ENCODE data around the gene TSC1.
"Not testable (repeated sequence)": the region's sequence is repeated elsewhere in the genome, so short reads cannot be mapped to it uniquely, and the experiment has no call there.

TSC1 gene

DNA sequence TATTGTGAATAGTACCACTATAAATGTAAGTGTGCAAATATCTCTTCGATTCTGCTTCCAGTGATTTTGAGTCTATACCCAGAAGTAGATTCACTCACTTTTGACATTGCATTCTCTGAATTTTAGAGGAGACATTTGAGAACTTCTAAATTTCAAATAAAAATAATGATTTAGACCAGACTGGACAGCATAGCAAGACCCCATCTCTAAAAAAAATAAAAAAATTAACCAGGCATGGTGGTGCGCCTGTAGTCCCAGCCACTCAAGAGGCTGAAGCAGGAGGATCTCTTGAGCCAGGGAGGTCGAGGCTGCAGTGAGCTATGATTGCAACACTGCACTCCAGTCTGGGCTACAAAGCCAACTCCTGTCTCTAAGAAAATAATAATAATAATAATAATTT, 32.2 kb upstream of the TSC1 start:
- no peak for DNase-seq (ENCODE audit: low read depth in 2 of 2)

- no peak for DNase-seq (ENCODE audit: low read depth in 2 of 2)
These were observed 31.5 kb upstream of the TSC1 start for GRCh38 chr9:132975961-132976360.

GRCh38 chr9:132973713-132974112, 29.3 kb upstream of the TSC1 start:
- DNase-seq (ENCODE audit: low read depth in 2 of 2), result no peak

- no peak for DNase-seq (ENCODE audit: low read depth in 2 of 2)
These were observed 28.8 kb upstream of the TSC1 start for GRCh38 chr9:132973166-132973565.

DNA sequence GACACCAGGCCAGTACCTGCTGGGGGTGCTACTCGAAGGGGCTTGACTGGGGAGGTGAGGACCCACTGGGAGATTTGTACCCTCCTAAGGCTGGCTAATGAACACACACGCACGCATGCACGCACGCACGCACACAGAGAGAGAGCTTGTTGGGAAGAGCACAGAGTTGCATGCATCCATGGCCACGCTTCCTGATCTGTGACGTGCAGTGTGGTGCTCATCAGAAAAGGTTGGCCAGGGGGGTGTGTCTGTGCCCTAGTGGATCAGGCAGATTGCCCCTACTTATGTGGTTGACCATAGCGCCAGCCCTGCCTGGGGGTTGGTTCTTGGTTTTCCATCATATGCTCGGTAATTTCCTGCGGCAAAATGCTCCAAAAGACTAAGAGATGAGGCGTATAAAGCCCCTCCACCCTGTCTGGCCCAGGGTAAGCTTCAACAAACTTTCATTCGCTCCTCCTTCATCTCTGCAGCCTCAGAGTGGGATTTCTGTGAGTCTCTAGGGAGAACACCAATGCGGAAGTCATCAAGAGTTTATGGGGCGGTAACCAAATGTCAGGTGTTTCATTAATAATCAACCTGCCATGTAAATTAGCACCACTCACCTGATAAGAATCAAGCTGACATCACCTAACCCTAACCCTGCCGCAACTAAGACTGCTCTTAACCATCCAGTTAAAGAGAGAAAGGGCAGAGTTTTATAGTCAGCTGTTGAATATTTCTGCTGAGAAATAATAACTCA, 26.1 kb upstream of the TSC1 start:
- no peak for DNase-seq (ENCODE audit: low read depth in 2 of 2)

GRCh38 chr9:132969783-132970182, 25.4 kb upstream of the TSC1 start:
- DNase-seq (ENCODE audit: low read depth in 2 of 2), result no peak

- not testable (repeated sequence) for DNase-seq (ENCODE audit: low read depth in 2 of 2)
These were observed 23.5 kb upstream of the TSC1 start for GRCh38 chr9:132967908-132968307.

DNA sequence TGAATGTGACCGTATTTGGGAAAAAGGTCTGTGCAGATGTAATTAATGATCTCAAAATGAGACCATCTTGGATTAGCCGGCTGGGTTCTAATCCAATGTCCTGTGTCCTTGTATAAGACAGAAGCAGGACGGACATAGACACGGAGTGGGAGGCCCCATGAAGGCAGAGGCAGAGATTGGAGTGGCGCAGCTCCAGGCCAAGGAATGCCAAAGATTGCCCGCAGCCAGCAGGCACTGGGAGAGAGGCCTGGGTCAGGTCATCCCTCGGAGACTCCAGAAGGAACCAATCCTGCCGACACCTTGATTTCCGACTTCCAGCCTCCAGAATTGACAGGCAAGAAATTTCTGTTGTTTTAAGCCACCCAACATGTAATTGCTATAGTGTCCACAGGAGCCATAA, 21.1 kb upstream of the TSC1 start:
- DNase-seq (ENCODE audit: low read depth in 2 of 2), result no peak

DNA sequence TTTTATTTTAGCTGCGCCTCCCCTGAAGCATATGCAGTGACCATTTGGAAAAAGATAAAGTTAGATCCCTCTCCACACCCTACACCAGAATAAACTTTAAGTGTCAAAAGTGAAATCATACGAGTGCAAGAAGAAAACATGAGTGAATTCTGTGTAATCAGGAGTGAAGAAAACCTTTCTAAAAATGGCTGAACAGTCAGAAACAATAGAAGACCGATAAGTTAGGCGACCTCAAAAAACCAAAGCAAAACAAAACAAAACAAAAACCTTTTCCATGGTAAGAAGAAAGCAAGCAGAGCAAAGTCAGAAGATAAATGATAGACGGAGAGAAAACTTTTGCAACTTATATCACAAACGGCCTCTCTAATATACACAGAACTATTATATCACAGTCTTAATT, 16.6 kb upstream of the TSC1 start:
- DNase-seq (ENCODE audit: low read depth in 2 of 2), result no peak

DNA sequence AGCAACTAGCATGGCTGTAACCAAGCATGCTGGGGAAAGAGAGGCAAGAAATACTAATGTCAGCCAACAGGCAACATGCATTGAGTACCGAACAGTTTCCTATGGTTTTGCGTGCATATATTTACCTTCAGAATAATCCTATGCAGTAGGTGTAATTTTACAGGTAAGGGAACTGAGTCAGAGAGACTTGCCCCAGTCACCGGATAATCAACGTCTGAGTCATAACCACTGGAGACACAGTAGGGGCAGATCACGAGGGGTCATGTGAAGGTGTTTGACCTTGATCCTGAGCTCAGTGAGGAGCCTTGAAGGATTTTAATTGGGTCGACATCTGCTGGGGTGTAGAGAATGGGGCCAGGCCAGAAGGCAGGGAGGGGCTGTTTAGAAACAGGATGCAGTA, 13.4 kb upstream of the TSC1 start:
- DNase-seq (ENCODE audit: low read depth in 2 of 2), result no peak

GRCh38 chr9:132955768-132956167, 11.4 kb upstream of the TSC1 start:
- DNase-seq (ENCODE audit: low read depth in 2 of 2), result no peak

- DNase-seq (ENCODE audit: low read depth in 2 of 2), result no peak
These were observed 10.7 kb upstream of the TSC1 start for GRCh38 chr9:132955123-132955522.

GRCh38 chr9:132949709-132950108, 5.3 kb upstream of the TSC1 start:
- no peak for DNase-seq (ENCODE audit: low read depth in 2 of 2)

DNA sequence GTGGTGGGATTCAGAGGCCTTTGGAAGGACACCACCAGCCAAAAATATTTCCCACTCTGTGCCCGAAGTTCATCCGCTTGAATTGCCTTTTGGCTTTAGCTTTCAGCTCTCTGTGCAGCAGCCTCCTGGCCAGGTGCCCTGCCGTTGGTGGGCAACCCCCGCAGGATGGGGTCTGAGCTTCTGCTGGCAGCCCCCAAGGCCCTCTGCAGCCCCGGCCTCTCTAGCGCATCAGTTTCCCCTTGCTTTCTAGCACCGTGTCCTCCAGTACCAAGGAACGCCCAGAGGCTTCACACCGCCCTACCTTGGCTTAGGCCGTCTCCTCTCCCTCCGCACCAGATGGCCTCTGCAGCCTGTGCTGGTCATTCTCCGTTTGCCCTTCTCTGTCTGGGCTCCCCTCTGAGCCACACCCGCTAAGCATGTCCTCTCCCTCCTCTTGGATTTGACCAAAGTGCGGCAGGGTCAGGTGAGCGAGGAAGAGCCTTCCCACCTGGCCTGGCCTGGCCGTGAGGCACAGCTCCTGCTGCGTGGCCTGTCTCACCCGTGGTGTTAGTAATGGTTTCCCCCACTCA, 4.2 kb upstream of the TSC1 start:
- DNase-seq (ENCODE audit: low read depth in 2 of 2), result no peak

DNA sequence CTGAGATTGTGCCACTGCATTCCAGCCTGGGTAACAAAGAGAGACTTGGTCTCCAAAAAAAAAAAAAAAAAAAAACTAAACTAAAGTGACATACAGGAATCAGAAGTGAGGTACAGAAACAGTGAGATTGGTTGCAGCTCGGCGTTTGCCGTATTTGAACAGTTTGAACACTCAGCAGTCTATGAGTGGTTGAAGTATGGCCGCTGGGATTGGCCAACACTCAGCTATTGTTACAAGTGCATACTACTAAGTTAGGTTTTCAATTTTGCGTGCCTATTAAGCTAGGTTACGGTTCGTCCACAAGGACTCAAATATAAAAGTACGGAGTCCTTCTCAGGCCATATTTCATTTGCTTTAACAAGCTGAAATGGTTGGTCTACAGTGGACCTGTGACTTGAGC, 3.3 kb upstream of the TSC1 start:
- DNase-seq (ENCODE audit: low read depth in 2 of 2), result no peak

GRCh38 chr9:132946631-132947295, 2.3 kb upstream of the TSC1 start:
- DNase-seq (ENCODE audit: low read depth in 2 of 2), result no peak

GRCh38 chr9:132946211-132946610, 1.8 kb upstream of the TSC1 start:
- no peak for DNase-seq (ENCODE audit: low read depth in 2 of 2)

GRCh38 chr9:132945186-132946130, 1.0 kb upstream of the TSC1 start:
- DNase-seq (ENCODE audit: low read depth in 2 of 2), result no peak

DNA sequence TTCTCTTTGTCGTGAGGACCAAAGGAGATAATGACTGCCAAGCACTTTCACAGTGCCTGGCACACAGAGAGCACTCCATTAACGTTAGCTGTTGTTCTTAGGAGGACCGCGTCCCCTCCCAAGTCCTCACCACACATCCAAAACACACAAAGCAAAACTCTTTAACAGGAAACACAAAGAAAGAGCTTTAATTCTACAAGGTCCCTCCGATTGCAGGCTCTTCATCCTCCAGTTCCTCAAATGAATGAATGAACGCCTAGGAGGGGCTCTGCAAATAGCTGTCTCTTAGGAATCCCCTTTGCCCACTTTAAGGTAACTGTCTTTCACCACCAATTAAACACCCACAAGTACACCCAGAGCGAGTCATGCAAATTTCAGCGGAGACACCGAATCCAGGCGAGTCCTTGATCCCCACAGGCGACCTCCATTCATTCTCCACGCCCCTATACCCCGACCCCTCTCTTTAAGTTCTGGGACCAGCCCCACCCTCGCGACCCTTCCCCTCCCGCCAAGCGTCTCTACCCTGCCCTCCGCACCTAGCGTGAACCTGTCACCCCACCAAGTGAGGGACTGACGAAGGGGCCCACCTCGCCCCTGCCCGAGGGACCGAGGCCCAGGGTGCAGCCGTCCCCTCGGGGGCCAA, 644 bp downstream of the TSC1 start:
- DNase-seq (ENCODE audit: low read depth in 2 of 2), result no peak

DNA sequence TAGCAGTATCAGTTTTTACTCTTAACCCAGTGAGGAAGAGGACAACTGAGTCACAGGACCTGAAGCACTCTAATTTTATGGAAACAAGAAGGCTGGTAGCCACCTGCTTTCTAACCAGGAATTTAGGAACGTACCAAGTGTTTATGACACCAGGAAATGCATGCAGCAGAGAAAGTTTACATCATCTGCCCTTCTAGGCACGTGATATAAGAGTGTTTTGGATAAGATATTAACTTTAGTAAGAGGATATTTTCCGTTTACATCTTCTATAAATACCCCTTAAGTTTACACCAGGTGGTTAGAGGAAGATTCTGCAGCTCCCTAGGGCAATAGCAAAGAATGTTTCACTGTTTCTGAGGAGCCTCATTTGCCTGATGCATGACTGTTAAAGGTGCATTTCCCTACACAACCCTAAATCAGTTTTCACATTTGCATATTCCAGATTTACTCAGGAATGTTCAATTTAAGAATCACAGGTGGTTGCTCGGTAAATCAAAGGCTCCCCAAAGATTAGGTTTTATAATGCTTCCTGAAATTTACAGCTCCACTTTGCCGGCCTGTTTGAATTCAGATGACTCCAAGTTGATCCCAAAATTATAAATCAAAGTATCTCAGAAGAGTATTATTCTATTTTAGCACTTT, 1.8 kb downstream of the TSC1 start:
- no peak for DNase-seq (ENCODE audit: low read depth in 2 of 2)

GRCh38 chr9:132939169-132939568, 5.2 kb downstream of the TSC1 start:
- no peak for DNase-seq (ENCODE audit: low read depth in 2 of 2)

All from stimulated activated CD4-positive, alpha-beta T cell treated with anti-CD3 and anti-CD28 coated beads, Interleukin-1b, Interleukin-23, amount 100 ng/mL, for 1 hour (primary cell).